ENCODE data around the gene F5.

- TF ChIP-seq POLR2A (IDR thresholded peaks at IDR 0.05; ENCODE audit: low read length) (no peak), GATA1 (IDR thresholded peaks at IDR 0.05; ENCODE audit: low read depth, low read length) (no peak)
Observed at GRCh38 chr1:169514566-169515270, 71.6 kb downstream of the F5 start.
